Ramos (cell line): ENCODE data around the gene ZNF230.

ENCODE experiments used
- in situ Hi-C: fragments of 300-500 bp; cut with MboI; formaldehyde crosslinking; loops from one replicate; pipeline ENCODE4 v1.14.3; 2022; ENCODE audit warnings: low sequenced_read_pairs; ENCODE audit not compliant: unreplicated experiment

ZNF230 gene

DNA sequence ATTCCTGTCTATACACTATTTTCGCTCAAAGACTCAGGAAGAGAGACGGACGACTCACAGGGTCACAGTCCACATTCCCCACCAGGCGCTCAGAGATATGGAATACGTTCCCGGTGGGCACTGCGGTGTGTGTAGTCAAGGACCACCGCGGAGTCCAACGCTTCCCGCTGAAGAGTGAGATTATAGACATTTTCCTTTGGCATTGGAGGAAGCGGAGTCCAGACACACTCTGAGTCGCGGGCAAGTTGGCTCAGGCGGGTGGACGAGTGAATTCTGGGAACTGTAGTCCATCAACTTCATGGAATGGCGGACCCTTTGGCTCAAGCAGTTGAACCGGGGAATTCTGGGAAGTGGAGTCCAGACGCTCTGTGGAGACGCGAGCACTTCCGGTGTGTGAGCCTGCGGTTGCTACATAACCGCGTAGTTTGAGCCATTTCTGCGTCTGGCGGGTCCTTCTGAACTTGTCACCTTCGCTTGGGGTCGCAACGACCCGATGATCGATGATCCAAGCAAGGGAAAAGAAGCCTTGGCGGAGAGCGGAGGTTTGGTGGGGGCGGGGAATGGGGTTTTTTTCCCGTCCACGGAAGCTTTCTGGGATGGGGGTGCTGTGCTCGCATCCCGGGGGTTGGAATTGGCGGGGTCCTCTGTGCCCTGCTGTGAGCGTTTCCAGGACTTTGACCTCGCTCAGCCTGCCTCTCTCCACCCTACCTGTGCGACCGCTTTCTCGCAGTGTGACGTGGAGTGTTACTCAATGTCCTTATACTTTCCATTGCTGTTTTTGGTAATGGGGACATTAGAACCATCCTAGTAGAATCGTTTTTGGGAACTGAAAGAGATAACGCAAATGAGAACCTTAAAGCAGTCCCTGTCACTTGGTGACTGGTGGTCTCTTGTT, at the start of gene ZNF230:
TSS of gene ZNF230 (plus strand) at position 392 of the 895 bp plus-strand sequence. CDS start 4,122 bp downstream, outside the sequence.
- in situ Hi-C loops: no loop called here

DNA sequence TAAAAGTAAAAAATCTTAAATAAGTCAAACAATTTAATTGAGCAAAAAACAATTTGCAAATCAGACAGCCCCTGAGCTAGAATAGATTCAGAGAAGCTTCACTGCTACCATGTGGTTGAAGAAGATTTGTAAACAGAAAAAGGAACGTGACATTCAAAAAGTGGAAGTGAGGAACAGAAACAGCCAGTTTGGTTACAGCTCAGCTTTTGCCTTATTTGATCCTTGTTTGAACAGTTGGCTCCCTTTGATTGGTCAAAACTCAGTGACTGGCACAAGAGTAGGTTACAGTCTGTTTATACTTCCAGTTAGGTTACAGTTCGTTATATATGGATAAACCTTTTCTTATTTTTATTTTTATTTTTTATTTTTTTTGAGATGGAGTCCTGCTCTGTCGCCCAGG, 45.9 kb upstream of the ZNF230 start:
- in situ Hi-C loops: no loop called here

DNA sequence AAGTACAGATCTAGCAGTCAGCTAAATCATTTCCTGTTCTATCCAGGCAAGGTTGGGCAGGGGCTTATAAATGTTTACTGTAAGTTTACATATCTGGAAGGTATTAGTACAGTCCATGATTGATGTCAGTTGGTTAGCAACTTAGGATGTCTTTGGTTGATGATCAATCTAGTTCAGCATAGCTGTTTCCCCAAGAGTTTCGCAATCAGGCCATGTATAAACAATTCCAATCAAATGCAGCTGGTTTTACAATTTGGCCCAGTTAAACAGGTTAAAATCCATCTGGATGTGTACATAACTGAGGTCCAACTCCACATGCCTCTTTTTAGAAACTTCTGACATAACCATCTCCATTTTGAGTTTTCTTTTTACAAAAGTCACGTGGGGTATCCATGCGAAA, 44.9 kb upstream of the ZNF230 start:
- in situ Hi-C loops: no loop called here

DNA sequence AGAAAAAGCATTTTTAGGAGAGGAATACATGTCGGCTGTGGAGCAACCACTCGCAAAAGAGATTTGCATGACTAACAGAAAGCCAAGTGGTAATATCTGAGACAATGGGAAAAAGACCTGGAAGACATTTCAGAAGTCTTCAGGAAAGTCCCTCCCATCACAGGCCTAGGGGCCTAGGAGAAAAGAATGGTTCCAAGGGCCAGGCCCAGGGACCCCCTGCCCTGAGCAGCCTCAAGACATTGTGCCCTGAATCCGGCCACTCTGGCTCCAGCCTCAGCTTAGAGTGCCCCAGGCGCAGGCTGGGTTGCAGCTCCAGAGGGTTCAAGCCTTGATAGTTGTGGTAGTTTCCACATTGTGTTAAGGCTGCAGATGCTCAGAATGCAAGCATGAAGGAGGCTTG, 42.3 kb upstream of the ZNF230 start:
- in situ Hi-C loops: no loop called here

DNA sequence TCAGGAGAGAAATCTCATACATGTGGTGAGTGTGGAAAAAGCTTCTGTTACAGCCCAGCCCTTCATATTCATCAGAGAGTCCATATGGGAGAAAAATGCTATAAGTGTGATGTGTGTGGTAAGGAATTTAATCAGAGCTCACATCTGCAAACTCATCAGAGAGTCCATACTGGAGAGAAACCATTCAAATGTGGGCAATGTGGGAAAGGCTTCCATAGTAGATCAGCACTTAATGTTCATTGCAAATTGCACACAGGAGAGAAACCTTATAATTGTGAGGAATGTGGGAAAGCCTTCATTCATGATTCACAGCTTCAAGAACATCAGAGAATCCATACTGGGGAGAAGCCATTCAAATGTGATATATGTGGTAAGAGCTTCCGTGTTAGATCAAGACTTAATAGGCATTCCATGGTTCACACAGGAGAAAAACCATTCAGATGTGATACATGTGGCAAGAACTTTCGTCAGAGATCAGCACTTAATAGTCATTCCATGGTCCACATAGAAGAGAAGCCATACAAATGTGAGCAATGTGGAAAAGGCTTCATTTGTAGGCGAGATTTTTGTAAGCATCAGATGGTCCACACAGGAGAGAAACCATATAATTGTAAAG, 36.6 kb upstream of the ZNF230 start:
- in situ Hi-C loops: no loop called here

DNA sequence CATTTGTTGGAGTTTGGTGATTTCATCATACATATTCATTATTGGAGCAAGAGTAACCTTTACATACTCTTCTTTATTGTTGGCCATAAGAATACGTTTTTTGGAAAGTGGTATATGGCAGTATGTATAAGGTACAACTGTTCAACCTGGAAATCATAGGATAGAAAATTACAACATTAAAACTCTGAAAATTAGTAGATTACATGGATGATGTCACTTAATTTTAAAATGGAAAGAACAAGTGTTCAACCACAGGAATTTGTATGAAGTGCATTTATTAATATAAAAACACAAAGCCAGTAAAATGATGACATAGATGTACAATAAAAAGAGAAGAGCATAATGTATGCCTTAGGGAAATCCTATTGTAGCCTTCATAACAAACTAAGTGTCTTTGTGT, 26.0 kb upstream of the ZNF230 start:
- in situ Hi-C loops: no loop called here

DNA sequence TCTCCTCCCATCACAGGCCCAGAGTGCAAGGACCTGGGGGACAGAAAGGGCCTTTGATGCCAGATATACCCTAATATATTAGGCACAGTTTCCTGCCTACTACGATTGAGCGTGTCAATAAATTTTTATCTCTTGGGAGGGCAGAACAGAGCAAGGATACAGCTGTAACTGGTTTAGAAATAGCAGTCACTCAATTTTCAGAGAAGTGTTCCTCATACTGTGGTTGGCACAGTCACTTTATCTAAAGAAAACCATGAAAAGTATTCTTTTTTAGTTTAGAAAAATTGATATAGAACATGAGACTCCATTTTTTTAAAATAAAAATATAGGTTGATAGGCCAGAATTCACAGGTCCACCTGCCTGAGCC, 19.2 kb upstream of the ZNF230 start:
- in situ Hi-C loops: no loop called here

DNA sequence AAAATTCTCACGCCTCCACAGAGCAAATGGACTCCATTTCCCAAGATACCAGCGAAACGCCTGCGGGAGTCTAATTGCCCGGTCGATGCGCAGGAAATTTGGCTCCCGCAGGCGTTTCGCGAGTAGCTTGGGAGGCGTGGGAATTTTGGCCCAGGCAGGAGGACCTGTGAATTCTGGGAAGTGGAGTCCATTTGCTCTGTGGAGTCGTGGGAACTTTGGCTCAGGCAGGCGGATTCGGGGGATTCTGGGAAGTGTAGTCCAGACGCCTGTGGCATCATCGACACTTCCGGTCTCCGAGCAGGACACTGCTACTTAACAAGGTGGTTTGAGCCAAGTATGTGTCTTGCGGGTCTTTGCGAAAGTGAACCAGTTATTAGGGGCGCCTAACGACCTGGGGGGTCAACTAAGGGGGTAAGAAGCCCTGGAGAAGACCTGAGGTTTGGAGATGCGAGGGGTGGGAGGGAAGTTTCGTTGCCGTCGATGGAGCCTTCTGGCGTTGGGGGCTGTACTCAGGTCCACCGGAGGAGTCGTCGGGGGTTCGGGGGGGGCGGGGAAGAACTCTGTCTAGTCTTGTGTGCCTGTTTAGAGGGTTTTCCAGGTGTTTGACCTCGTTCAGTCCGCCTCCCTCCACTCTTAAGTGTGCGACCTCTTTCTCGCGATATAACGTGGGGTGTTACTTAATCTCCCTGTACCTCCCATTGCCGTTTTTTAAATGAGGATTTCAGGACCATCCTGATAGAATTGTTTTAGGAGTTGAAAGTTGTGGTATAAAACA, 18.7 kb upstream of the ZNF230 start, which contains the start of gene ZNF155:
TSS of gene ZNF155 (plus strand) at position 277 of the 775 bp plus-strand sequence. CDS start 4,356 bp downstream, outside the sequence.
- in situ Hi-C loops: no loop called here

DNA sequence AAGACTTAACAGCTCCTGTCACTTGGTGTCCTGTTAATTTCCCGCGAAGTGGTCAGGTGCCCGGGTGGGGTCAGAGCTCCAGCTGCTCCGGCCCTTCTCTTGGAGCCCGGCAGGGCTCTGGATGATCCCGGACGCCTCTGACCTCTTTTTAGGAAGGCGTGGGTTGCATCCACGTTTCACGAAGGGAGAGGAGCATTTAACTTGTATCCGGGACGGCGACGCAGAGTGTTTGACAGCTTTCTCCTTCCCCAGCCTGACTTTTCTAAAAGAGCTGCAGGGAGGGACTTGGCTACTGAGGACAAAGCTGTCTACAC, 18.1 kb upstream of the ZNF230 start:
- in situ Hi-C loops: no loop called here

DNA sequence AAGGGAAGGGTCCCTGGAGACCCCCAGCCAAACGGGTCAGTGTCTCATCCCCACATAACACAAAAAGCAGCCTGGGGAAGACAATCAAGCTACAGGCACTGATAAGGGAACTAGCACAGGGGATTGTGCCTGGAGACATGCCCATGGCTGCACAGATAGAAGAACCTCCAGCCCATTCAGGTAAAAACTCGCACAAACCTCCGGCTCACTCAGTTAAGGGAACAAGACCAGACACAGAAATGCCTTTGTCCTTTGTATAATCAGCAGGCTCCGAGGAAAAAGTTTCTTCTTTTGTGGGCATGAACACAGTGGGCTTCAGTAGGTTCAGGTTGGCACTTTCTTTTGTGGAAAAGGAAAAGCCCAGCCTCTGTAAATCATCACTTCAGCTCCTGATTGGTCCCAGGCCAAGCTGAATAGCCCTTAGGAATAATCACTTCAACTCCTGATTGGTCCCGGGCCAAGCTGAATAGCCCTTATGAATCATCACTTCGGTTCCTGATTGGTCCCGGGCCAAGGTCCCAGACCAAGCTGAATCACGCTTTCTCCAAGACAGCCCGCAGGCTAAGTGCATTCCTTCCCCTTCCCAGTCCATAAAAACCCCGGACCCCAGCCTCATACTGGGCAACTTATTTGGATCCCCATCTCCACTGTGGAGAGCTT, 5.0 kb upstream of the ZNF230 start:
- in situ Hi-C loops: no loop called here

DNA sequence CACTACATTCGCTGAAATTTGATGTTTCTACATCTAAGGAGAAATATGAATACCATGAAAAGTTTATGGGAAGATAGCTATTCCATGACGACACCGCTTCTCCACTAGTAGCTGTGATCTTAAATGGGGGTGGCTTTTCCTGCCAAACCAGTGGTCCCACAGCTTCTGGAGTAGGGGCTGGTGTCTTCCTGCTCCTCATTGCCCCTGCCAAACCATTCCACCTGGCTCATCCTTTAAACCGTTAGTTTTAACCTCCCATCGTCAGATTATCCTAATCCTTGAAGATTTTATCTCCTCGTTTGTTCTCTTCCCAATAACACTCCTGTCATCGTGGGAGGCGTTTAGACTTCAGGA, 568 bp upstream of the ZNF230 start:
- in situ Hi-C loops: no loop called here

DNA sequence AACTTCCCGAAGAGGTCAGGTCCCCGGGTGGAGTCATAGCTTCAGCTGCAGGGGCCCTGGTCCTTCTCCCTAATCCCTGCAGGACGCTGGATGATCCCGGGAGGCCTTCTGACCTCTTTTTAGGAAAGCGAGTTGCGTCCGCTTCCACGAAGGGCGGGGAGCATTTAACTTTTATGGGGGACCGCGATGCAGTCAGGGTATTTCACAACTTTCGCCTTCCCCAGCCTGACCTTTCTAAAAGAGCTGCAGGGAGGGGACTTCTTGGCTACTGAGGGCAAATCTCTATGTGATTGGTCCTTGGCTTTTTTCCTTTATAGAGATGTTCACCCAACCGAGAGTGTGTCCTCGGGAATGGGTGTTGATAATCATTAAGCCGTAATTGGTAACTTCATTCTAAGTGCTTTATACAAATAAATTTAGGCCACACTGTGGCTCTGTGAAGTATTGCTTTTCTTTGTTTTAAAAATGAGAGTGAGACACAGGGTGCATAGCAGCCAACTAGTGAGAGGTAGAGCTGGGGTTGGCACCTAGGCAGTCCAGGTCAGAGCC, 778 bp downstream of the ZNF230 start:
- in situ Hi-C loops: no loop called here

DNA sequence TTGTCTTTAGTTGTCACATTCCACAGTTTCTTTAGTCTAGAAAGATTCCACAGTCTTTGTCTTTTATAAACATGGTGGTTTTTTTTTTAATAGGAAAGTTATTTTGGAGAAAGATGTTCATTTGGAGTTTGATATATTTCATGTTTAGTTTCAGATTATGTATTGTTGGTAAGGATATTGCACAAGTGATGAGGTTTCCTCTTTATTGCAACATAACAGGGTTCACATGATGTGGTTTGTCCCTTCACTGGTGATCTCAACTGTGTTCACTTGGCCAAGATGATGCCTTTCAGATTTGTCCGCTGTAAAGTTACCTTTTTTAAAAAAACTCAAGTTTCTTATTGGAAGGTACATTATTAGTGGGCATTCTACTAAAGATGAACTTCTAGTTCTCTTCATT, 3.2 kb downstream of the ZNF230 start:
- in situ Hi-C loops: no loop called here

DNA sequence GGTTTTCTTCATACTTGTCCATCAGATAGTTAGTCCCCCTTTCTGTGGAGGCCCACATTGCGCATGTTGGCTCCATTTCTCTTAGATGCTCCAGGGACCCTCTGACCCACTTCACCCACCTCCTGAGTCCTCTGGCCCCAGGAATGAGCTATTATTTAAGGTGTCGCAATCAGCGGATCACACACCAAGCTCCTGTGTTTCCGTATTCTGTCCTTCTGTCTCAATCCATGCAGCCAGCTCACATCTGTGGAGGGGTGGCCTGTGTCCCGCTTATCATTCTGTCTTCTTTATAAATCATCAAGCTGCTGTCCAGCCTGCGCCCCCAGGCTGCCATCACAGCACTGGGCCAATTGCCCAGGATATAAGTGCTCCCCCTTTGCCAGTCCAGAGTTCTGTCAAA, 4.7 kb downstream of the ZNF230 start:
- in situ Hi-C loops: no loop called here

DNA sequence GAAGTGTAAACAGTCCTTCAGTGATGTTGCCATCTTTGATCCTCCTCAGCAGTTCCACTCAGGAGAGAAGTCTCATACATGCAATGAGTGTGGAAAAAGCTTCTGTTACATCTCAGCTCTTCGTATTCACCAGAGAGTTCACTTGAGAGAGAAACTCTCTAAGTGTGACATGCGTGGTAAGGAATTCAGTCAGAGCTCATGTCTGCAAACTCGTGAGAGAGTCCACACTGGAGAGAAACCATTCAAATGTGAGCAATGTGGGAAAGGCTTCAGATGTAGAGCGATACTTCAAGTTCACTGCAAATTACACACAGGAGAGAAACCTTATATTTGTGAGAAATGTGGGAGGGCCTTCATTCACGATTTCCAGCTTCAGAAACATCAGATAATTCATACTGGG, 7.7 kb downstream of the ZNF230 start:
- in situ Hi-C loops: no loop called here

DNA sequence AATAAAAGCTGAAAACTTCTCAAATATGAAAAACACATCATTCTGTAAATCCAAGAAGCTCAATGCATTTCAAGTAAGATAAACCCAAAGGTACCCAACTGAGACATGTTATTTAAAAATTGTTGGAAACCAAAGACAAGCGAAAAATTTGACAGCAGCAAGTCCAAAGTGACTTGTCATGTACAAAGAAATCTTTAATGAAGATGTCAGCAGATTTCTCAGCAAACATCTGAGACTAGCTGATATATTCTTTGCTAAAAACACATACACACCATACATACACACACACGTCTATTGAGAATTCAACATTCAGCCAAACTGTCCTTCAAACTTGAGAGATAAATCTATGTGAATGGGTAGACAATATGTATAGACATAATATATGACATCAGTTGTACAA, 16.7 kb downstream of the ZNF230 start:
- in situ Hi-C loops: no loop called here

DNA sequence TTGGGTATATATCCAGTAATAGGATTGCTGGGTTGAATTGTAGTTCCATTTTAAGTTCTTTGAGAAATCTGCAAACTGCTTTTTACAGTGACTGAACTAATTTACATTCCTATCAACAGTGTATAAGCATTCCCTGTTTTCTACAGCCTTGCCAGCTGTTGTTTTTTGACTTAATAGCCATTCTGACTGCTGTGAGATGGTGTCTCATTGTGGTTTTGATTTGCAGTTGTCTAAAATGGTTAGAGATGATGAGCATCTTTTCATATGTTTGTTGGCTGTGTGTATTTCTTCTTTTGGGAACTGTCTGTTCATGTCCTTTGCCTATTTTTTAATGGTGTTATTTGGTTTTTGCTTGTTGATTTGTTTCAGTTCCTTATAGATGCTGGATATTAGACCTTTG, 18.5 kb downstream of the ZNF230 start:
- in situ Hi-C loops: no loop called here

DNA sequence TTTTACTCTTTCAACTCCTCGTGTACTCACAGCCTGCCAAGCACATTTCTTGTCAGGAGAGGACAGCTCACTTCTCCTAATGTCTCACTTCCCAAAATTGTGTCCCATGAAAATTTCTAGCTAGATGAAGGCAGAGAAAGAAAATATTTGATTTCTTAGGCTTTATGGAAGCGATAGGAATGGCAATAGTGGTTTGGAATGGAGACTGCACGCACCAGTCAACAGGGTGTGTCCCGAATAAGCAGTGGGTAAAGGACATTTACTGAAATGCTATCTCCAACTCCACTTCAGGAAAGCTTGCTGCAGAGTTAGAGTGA, 22.1 kb downstream of the ZNF230 start:
- in situ Hi-C loops: no loop called here

DNA sequence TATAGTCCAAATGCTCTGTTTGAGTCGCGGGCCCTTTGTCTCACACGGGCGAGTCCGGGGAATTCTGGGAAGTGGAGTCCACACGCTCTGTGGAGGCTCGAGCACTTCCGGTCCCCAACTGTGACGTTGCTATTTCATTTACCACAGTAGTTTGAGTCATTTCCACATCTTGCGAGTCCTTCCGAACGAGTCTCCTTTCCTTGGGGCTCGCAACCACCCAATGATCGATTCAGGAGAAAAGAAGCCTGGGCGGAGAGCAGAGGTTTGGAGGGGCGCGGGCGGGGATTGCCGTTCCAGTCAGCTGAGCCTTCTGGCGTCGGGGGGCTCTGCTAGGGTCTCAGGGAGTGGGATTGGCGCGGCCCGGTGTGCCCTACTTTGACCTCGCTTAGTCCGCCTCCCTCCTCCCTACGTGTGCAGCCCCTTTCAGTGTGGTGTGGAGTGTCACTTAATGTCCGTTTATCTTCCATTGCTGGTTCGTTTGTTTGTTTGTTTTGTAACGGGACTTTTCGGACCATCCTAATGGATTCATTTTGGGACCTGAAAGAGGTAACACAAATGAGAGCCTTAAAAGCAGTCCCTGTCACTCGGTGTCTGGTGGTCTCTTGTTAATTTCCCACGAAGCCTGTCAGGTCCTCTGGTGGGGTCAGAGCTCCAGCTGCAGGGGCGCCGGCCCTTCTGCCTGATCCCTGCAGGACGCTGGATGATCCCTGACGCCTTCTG, 22.6 kb downstream of the ZNF230 start, which contains the start of gene ZNF222:
TSS of gene ZNF222 (plus strand) at position 163 of the 720 bp plus-strand sequence. CDS start at position 221, 58 bp downstream.
- in situ Hi-C loops: no loop called here

DNA sequence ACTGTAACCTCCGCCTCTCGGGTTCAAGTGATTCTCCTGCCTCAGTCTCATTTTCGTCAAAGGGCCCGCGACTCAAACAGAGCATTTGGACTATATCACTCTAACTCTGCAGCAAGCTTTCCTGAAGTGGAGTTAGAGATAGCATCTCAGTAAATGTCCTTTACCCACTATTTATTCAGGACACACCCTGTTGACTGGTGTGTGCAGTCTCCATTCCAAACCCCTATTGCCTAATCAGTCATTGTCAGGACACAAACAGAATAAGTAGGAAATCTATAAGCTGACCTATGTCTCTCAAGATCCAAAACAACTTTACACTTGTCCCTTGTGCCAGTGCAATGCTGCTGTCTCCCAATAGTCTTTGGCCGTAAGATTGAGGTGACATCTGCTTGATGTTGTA, 23.9 kb downstream of the ZNF230 start:
- in situ Hi-C loops: no loop called here
